NCI-H774 (cell line): ENCODE measurements around the gene PACS2.
"Not testable (repeated sequence)": the region's sequence is repeated elsewhere in the genome, so short reads cannot be mapped to it uniquely, and the experiment has no call there.

Source experiments
- DNase-seq: peaks from one replicate; lab custom pipeline; 2025; lab: John Stamatoyannopoulos, UW

The PACS2 gene

GRCh38 chr14:105350450-105351244 lies 36.1 kb downstream of the PACS2 start:
- DNase-seq = no peak

- no peak for DNase-seq
Measured at GRCh38 chr14:105351410-105351809, 36.9 kb downstream of the PACS2 start.

- peak; percentile 84 for DNase-seq
Measured at GRCh38 chr14:105351920-105352851, 37.6 kb downstream of the PACS2 start.

GRCh38 chr14:105353136-105353535 lies 38.6 kb downstream of the PACS2 start:
- DNase-seq = no peak

- no peak for DNase-seq
Measured at GRCh38 chr14:105354541-105354940, 40.0 kb downstream of the PACS2 start.

GRCh38 chr14:105355049-105355575 lies 40.6 kb downstream of the PACS2 start:
- DNase-seq = no peak

- no peak for DNase-seq
Measured at GRCh38 chr14:105355850-105356604, 41.5 kb downstream of the PACS2 start.

- DNase-seq = no peak
Measured at GRCh38 chr14:105356927-105357326, 42.4 kb downstream of the PACS2 start.

- no peak for DNase-seq
Measured at GRCh38 chr14:105357626-105358025, 43.1 kb downstream of the PACS2 start.

- no peak for DNase-seq
Measured at GRCh38 chr14:105358140-105358846, 43.7 kb downstream of the PACS2 start.

- no peak for DNase-seq
Measured at GRCh38 chr14:105358943-105359342, 44.4 kb downstream of the PACS2 start.

- not testable (repeated sequence) for DNase-seq
Measured at GRCh38 chr14:105361412-105361811, 46.9 kb downstream of the PACS2 start.

GRCh38 chr14:105363847-105364708 lies 49.5 kb downstream of the PACS2 start:
- no peak for DNase-seq

GRCh38 chr14:105365101-105365500 lies 50.6 kb downstream of the PACS2 start:
- no peak for DNase-seq

- DNase-seq = no peak
Measured at GRCh38 chr14:105365681-105366080, 51.1 kb downstream of the PACS2 start.

- DNase-seq = no peak
Measured at GRCh38 chr14:105366386-105367074, 52.0 kb downstream of the PACS2 start.

- DNase-seq = no peak
Measured at GRCh38 chr14:105367116-105368031, 52.8 kb downstream of the PACS2 start.

GRCh38 chr14:105368032-105368417 lies 53.5 kb downstream of the PACS2 start:
- no peak for DNase-seq

GRCh38 chr14:105368426-105368825 lies 53.9 kb downstream of the PACS2 start:
- DNase-seq = no peak
